GM18870 (cell line): ENCODE data around the gene RUNX2.
A peak's percentile ranks its signal among the peaks of the same experiment; 100 is the strongest.

Experiments used
- ATAC-seq: cut with Tn5 transposase; IDR thresholded peaks from one replicate; pipeline ENCODE4 v1.9.1; 2021; ENCODE audit warnings: moderate library complexity; ENCODE audit not compliant: unreplicated experiment

Gene RUNX2

GRCh38 chr6:45689926-45690615 lies 361.9 kb downstream of the RUNX2 start:
- ATAC-seq = no peak

- no peak for ATAC-seq
Observed at GRCh38 chr6:45690846-45691245, 362.7 kb downstream of the RUNX2 start.

- no peak for ATAC-seq
Observed at GRCh38 chr6:45691426-45691825, 363.3 kb downstream of the RUNX2 start.

GRCh38 chr6:45692021-45692420 lies 363.9 kb downstream of the RUNX2 start:
- no peak for ATAC-seq

GRCh38 chr6:45696738-45697137 lies 368.6 kb downstream of the RUNX2 start:
- no peak for ATAC-seq

- no peak for ATAC-seq
Observed at GRCh38 chr6:45697605-45698004, 369.5 kb downstream of the RUNX2 start.

- no peak for ATAC-seq
Observed at GRCh38 chr6:45698046-45698445, 369.9 kb downstream of the RUNX2 start.

- no peak for ATAC-seq
Observed at GRCh38 chr6:45699663-45700062, 371.5 kb downstream of the RUNX2 start.

- no peak for ATAC-seq
Observed at GRCh38 chr6:45702849-45703739, 375.0 kb downstream of the RUNX2 start.

- ATAC-seq = no peak
Observed at GRCh38 chr6:45704056-45704800, 376.1 kb downstream of the RUNX2 start.

GRCh38 chr6:45705137-45705855 lies 377.2 kb downstream of the RUNX2 start:
- ATAC-seq = no peak

- ATAC-seq = peak; percentile 32
Observed at GRCh38 chr6:45706319-45706718, 378.2 kb downstream of the RUNX2 start.

- no peak for ATAC-seq
Observed at GRCh38 chr6:45707176-45707575, 379.0 kb downstream of the RUNX2 start.

- ATAC-seq = peak; percentile 70
Observed at GRCh38 chr6:45709781-45710220, 381.7 kb downstream of the RUNX2 start.

- ATAC-seq = peak; percentile 49
Observed at GRCh38 chr6:45710304-45710821, 382.2 kb downstream of the RUNX2 start.

- ATAC-seq = no peak
Observed at GRCh38 chr6:45712076-45712475, 383.9 kb downstream of the RUNX2 start.

GRCh38 chr6:45712786-45713185 lies 384.7 kb downstream of the RUNX2 start:
- ATAC-seq = no peak
